NK-92 (cell line): ENCODE data around the gene TMEM39A.

Experiments used
- DNase-seq: peaks from one replicate; lab custom pipeline; 2025; ENCODE audit not compliant: unreplicated experiment; lab: John Stamatoyannopoulos, UW

The TMEM39A gene

DNA sequence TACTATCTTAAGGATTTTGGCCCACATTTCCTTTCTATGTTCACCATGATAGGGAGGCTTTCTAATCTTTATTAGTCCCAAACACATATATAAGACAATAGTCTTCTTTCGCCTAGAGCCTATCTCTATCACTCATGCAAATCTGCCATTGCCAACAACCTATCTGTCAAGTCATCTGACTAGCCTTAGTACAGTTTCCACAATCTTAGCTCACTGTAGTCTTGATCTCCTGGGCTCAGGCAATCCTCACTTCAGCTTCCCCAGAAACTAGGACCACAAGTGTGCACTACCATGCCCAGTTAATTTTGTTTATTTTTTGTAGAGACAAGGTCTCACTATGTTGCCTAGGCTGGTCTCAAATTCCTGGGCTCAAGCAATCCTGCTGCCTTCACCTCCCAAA, 6.9 kb downstream of the TMEM39A start:
- DNase-seq = no peak

GRCh38 chr3:119453822-119454221, 9.6 kb downstream of the TMEM39A start:
- no peak for DNase-seq

GRCh38 chr3:119444590-119444989, 18.8 kb downstream of the TMEM39A start:
- DNase-seq = no peak

DNA sequence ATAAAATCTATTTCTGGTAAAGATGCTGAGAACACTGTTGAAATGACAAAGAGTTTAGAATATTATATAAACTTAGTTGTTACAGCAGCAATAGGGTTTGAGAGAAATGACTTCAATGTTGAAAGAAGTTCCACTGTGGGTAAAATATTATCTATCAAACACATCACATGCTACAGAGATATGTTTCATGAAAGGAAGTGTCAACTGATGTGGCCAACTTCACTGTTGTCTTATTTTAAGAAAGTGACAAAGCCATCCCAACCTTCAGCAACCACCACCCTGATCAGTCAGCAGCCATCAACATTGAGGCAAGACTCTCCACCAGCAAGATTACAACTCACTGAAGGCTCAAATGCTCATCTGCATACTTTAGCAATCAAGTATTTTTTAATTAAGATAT, 20.2 kb downstream of the TMEM39A start:
- DNase-seq = no peak

- no peak for DNase-seq
Observed at GRCh38 chr3:119437691-119438258, 25.6 kb downstream of the TMEM39A start.

DNA sequence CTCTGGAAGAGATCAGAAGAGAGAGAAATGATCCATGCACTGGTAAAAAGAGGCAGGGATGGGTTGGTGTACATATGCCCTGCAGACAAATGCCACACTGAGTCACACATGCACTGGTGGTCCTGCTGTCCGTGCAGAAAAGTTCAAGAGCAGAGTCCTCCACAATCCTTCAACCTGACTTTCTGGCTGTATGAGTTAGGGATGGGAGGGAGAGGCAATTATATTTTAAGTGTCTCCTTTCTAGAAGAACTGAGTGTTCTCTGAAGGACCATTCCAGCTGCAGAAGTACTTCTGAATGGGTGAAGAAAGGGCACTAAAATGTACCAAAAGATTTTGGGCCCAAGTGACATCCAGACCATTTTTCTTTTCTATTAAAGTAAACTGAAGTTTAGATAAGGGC, 26.4 kb downstream of the TMEM39A start:
- DNase-seq = no peak

DNA sequence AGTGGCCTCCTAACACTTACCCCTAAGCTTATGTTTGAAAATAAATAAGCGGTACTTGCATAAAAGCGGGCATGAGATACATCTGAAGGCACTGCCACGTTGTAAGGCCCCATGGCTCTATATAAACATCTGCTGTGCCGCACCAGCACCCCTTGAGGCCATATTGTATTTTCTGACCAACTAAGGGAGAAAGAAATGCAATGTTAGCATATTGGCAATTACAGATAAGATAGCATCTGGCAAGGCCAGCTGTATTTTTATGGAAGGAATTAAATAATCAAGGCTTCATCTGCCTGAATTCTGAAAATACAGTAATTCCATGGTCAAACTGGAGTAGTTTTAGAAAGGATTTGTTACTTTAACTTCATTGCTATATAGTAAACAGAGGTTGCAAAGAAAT, 28.7 kb downstream of the TMEM39A start:
- no peak for DNase-seq

DNA sequence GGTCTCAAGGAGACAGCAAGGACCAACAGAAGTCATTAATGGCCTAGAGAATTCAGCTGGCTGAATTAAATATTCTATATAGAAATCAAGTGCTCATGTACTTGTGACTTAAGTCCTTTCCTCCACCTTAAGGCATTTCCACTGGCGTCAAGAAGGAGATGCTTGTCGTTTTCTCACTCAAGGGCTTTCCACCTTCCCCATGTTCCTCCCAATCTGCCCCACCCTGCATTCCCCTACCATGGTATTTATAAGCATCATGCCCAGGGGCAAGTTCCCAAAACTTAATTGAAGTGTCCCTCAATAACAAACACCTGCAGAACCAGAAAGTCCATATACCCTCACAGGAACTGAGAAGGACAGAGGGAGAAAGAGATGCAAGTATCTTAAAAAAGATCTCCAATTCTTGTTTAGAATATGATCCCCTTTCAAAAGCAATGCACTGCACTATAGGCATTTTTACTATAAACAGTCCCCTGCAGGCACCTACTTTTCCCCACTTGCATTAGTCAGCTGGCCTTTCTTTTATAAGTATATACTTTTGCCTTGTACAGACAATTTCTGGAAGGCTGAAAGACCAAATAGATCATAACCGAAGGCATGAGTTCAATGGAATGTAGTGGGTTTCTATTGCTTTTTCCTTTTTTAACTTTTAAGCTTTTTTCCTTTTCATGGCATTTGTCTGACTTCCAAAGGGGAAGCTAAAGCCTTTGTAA, 29.6 kb downstream of the TMEM39A start:
- DNase-seq = no peak

GRCh38 chr3:119428538-119428937, 34.9 kb downstream of the TMEM39A start:
- no peak for DNase-seq

- no peak for DNase-seq
Observed at GRCh38 chr3:119427669-119428068, 35.7 kb downstream of the TMEM39A start.

DNA sequence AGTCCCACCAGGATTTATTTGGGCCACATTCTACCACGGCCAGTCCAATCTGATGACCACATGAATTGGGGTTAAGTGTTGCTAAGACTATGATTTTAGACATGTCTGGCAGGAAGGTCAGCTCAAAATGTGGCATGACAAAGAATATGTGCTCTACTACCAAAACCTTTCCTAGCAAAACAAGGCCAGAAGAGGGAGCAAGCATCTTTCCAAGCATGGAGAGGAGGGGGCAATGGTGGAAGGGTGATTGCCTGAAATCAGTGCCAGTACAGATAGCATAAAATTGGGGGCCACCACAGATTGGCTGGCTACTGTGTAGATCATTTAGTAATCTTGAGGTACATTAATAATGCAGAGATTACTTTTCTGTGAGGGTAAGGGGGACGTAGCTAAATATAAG, 43.2 kb downstream of the TMEM39A start:
- DNase-seq = no peak

- DNase-seq = no peak
Observed at GRCh38 chr3:119418641-119419040, 44.8 kb downstream of the TMEM39A start.

GRCh38 chr3:119417771-119418512, 45.5 kb downstream of the TMEM39A start:
- DNase-seq = no peak

GRCh38 chr3:119416873-119417272, 46.5 kb downstream of the TMEM39A start:
- DNase-seq = no peak

DNA sequence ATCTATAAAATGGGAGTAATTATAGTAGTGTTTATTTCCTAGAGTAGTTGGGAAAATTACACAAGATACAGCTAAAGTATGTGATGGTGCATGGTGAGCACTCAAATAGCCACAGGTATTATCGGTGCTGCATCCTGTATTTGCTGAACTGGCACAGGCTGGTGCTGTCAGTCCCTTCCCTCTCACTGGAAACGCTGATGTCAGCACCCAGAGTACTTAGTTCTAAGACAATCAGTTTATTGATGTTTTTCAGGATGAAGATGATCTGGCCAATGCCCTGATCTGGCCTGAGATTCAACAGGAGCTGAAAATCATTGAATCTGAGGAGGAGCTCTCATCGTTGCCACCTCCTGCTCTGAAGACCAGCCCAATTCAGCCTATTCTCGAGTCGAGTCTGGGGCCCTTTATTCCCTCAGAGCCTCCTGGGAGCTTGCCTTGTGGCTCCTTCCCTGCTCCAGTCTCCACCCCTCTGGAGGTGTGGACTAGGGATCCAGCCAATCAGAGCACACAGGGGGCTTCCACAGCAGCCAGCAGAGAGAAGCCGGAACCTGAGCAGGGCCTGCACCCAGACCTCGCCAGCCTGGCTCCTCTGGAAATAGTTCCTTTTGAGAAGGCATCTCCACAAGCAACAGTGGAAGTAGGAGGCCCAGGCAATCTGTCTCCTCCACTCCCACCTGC, 49.7 kb downstream of the TMEM39A start:
- no peak for DNase-seq

DNA sequence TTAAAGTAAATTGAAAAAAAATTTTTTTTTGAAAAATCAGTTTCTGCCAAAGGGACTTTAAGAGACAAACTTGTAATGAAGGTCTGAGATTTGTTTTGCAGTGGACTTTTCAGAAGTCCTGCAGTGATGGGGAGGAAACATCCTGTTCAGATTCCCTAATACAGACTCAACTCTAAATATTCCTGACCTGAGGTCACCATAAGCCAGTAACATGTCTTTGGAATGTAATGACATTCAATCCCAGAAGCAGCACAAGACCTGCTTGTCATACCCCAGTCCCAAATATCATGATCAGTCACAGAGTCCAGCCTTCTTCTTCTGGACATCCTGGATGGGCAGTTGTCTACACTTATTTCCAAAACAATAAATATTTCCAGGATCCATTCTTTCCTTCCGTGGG, 53.6 kb downstream of the TMEM39A start:
- no peak for DNase-seq

GRCh38 chr3:119408243-119408950, 55.0 kb downstream of the TMEM39A start:
- no peak for DNase-seq

GRCh38 chr3:119405315-119405714, 58.1 kb downstream of the TMEM39A start:
- no peak for DNase-seq

DNA sequence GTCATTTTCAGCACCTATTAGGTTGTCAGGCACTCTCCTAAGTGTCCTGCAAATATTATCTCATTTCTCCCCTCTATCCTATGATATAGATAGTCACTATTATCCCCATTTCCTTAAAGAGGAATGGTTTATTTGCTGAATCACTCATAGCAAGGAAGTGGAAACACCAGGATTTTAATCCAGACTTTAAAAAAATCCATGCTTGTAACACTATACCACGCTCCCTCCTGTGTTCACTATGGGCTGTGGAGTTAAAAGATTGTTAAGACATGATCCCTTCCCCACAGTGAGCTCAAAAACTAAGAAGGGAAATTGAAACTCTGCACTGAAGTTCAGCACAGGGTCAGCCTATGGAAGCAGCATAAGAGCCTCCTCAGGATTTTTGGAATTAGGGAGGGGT, 60.2 kb downstream of the TMEM39A start:
- no peak for DNase-seq

DNA sequence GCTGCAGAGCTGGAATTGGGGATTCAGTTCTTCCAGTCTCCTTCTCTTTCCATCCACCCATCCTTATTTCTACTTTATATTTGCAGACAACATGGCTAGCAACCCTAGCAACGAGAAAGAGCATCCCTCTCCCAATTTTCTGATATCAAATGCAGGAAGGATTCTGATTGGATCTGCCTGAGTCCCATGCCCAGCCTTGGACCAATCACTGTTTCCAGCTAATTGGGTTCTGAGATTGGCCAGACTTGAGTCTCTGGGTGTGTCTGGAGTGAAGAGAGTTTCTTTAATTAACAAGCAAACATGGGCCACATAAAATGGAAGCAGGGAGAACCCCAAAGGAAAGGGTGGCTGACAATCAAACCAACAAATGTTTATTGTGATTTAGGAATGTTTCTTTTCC, 60.6 kb downstream of the TMEM39A start:
- no peak for DNase-seq
